ENCODE measurements around the gene NKPD1.

Gene NKPD1

GRCh38 chr19:45117167-45117594, 43.6 kb downstream of the NKPD1 start:
- peak; percentile 59 for DNase-seq

- no peak for DNase-seq
Observed at GRCh38 chr19:45115809-45116615, 44.8 kb downstream of the NKPD1 start.

- DNase-seq, result no peak
Observed at GRCh38 chr19:45114116-45114515, 46.7 kb downstream of the NKPD1 start.

GRCh38 chr19:45113628-45114027, 47.2 kb downstream of the NKPD1 start:
- DNase-seq, result peak; percentile 90

GRCh38 chr19:45112111-45112827, 48.5 kb downstream of the NKPD1 start:
- DNase-seq, result no peak
